Gastroesophageal sphincter (tissue), 2 donors: ENCODE results near the gene CNGB1.

Source experiments
- POLR2A ChIP-seq, 2 donors: fragments of 450-650 bp; IDR thresholded peaks; one replicate each; pipeline ENCODE4 v1.6.1; 2017; ENCODE audit warnings: antibody characterized with exemption in 2 of 2, mild to moderate bottlenecking in 2 of 2, moderate library complexity in 1 of 2
- POLR2AphosphoS5 ChIP-seq: sonication (generic); formaldehyde crosslinking; IDR thresholded peaks from one replicate; pipeline ENCODE4 v1.6.1; 2017; ENCODE audit warnings: antibody characterized with exemption

DNA sequence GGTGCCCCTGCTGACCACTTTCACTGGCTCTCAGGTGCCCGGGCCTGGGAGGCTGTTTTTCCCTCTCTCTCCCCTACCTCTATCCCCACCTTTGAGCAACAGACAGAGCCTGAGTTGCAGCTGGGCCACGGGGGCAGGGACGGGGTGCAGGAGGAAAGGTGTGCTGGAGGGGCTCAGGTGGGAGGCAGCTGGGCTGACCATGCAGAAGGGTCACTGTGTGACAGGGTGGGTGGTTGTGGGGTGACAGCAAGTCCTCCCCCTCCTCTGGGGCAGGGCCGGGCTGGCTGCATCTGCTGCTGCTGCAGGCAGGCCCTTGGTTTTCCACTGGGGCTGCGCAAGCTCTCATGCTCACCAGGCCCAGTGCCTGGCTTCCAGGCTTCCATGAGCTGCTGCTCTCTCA lies 23.0 kb upstream of the CNGB1 start:
- no peak for TF ChIP-seq POLR2A (IDR thresholded peaks at IDR 0.05)
- TF ChIP-seq POLR2AphosphoS5, result no peak
